ENCODE results near the gene GBF1.

- TF ChIP-seq CTCF (IDR thresholded peaks at IDR 0.05) (no peak), POLR2A (IDR thresholded peaks at IDR 0.05) (no peak)
Observed at GRCh38 chr10:102267748-102268147, 22.4 kb downstream of the GBF1 start.

All from thyroid gland (tissue), 4 donors.